K562 (cell line): Measurements from ENCODE around the gene PPAN. TPM values are rescaled to one million over a fixed set of nuclear protein-coding genes. Genes with fewer than 3 reads are reported as not detected.

Experiments
- BCOR ChIP-seq: fragments of 450-650 bp; IDR thresholded peaks from 2 replicates; pipeline ENCODE4 v1.6.1; 2016
- CSDE1 ChIP-seq, 2 experiments: fragments of 450-650 bp; IDR thresholded peaks; 2 replicates each; pipeline ENCODE4 v1.6.1; 2016; ENCODE audit warnings: mild to moderate bottlenecking in 1 of 2
- FIP1L1 ChIP-seq: fragments of 200-400 bp; formaldehyde crosslinking; IDR thresholded peaks from 2 replicates; pipeline ENCODE4 v1.6.1; 2018; ENCODE audit warnings: mild to moderate bottlenecking, low read depth, low read length; ENCODE audit not compliant: poor library complexity, severe bottlenecking
- GTF2A2 ChIP-seq: IDR thresholded peaks from 2 replicates; pipeline ENCODE4 v1.6.1; 2016; ENCODE audit warnings: mild to moderate bottlenecking, missing genetic modification characterization, missing compliant biosample characterization
- KDM1A ChIP-seq, 2 experiments: fragments of 450-650 bp; IDR thresholded peaks; 2 replicates each; pipeline ENCODE4 v1.6.1; 2016; ENCODE audit warnings: mild to moderate bottlenecking in 2 of 2
- MBD2 ChIP-seq: sonication (generic); IDR thresholded peaks from 2 replicates; pipeline ENCODE4 v1.6.1; 2016; ENCODE audit warnings: low read depth, borderline replicate concordance
- MTA3 ChIP-seq: fragments of 450-650 bp; formaldehyde crosslinking; IDR thresholded peaks from 2 replicates; pipeline ENCODE4 v1.6.1; 2017; ENCODE audit warnings: mild to moderate bottlenecking, borderline replicate concordance
- PTRF ChIP-seq: fragments of 450-650 bp; IDR thresholded peaks from 2 replicates; pipeline ENCODE4 v1.6.1; 2016; ENCODE audit warnings: mild to moderate bottlenecking, missing genetic modification characterization, missing compliant biosample characterization
- ZSCAN32 ChIP-seq: fragments of 450-650 bp; formaldehyde crosslinking; IDR thresholded peaks from 2 replicates; pipeline ENCODE4 v1.4.0; 2020; ENCODE audit warnings: mild to moderate bottlenecking, moderate library complexity
- polyA plus RNA-seq, 8 experiments: library from polyadenylated mRNA; depleted of rRNA in 4 of 8; stranded (reverse) in 5 of 8; unstranded in 3 of 8; fragments of >200 nt; fragmentation: Nextera tagmentation in 2 of 8; fragmentation: Illumina TruSeq in 1 of 8; extraction: Ambion mirVana in 2 of 8; extraction: Trizol in 1 of 8; gene quantifications; 2 replicates each; pipeline versions ENCODE4 v1.2.1 to v1.2.3, GENCODE V29; 2011 to 2014; ENCODE audit warnings: inconsistent platforms in 1 of 8, missing spikeins in 1 of 8
- total RNA-seq, 7 experiments: library from RNA; depleted of rRNA in 6 of 7; stranded (reverse); fragments of >200 nt in 6 of 7; fragmentation: Illumina TruSeq in 2 of 7; extraction: Trizol in 2 of 7; gene quantifications; 2 replicates each; pipeline versions ENCODE4 v1.2.1 to v1.2.3, GENCODE V29; 2011 to 2021; ENCODE audit warnings: low replicate concordance in 1 of 7
- TF ChIP-seq, protein P1 (sequence below), 2 experiments: fragments of 450-650 bp; IDR thresholded peaks; 2 replicates each; pipeline ENCODE4 v1.6.1; 2016; ENCODE audit warnings: mild to moderate bottlenecking in 2 of 2, borderline replicate concordance in 1 of 2, low read depth in 1 of 2, moderate library complexity in 1 of 2
- TF ChIP-seq, protein P2 (sequence below): sonication (generic); formaldehyde crosslinking; IDR thresholded peaks from 2 replicates; pipeline ENCODE4 v1.8.1; 2023; ENCODE audit warnings: mild to moderate bottlenecking, missing genetic modification reagents

The PPAN gene
- total and polyA plus RNA-seq, 9 of the 15 experiments (the other 6 are each of a cell fraction or from before 2014, with no cell fraction given) = 2.2 to 129 (median 59.1) TPM

DNA sequence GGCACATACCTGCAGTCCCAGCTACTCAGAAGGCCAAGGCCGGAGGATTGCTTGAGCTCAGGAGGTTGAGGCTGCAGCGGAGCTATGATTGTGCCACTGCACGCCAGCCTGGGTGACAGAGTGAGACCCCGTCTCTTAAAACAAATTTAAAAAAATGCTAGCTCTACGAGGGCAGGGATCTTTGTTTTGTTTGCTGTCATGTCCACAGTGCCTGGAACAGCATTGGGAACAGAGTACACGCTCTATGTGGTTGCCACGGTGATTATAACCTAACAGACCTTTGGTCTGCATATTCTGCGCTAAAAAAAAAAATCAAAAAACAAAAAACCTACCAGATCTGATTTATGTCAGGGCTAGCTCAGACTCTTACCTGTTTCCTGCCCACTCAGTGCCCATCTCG lies 22.3 kb upstream of the PPAN start (continued):
- TF ChIP-seq, protein P1, sequence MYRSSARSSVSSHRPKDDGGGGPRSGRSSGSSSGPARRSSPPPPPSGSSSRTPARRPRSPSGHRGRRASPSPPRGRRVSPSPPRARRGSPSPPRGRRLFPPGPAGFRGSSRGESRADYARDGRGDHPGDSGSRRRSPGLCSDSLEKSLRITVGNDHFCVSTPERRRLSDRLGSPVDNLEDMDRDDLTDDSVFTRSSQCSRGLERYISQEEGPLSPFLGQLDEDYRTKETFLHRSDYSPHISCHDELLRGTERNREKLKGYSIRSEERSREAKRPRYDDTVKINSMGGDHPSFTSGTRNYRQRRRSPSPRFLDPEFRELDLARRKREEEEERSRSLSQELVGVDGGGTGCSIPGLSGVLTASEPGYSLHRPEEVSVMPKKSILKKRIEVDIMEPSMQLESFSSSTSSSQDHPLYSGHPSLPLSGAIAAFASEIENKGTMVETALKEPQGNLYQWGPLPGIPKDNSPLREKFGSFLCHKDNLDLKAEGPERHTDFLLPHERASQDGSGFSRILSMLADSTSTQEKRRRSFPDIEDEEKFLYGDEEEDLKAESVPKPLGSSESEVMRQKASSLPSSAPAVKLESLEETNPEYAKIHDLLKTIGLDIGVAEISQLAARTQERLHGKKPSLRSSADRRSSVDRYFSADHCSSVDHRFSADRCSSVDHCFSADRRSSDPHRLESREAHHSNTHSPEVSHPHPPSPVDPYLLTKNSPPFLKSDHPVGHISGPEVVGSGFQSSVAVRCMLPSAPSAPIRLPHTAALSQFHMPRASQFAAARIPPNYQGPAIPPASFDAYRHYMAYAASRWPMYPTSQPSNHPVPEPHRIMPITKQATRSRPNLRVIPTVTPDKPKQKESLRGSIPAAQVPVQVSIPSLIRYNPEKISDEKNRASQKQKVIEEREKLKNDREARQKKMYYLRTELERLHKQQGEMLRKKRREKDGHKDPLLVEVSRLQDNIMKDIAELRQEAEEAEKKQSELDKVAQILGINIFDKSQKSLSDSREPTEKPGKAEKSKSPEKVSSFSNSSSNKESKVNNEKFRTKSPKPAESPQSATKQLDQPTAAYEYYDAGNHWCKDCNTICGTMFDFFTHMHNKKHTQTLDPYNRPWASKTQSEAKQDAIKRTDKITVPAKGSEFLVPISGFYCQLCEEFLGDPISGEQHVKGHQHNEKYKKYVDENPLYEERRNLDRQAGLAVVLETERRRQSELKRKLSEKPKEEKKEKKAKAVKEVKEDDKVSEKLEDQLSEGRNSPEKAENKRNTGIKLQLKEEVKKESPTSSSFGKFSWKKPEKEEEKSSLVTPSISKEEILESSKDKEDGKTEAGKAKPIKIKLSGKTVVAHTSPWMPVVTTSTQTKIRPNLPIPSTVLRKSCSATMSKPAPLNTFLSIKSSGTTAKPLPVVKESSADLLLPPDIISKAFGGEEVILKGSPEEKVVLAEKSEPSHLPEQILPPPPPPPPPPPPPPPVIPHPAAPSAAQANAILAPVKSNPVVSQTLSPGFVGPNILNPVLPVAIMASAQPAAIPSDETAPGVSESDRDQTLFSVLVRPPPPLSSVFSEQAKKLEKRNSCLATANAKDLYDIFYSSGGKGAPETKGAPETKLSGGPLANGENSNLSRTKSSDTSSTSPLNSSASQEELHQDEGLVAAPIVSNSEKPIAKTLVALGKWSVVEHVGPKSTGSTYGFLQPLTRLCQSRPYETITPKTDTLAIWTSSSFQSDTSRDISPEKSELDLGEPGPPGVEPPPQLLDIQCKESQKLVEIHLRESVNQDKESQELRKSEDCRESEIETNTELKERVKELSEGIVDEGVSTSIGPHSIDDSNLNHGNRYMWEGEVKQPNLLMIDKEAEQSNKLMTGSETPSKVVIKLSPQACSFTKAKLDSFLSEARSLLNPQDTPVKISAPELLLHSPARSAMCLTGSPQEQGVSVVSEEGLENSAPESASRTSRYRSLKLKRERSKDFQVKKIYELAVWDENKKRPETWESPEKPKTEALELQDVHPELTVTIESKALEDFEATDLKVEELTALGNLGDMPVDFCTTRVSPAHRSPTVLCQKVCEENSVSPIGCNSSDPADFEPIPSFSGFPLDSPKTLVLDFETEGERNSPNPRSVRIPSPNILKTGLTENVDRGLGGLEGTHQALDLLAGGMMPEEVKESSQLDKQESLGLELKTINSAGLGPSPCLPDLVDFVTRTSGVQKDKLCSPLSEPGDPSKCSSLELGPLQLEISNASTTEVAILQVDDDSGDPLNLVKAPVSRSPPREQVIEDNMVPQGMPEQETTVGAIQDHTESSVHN (IDR thresholded peaks at IDR 0.05; ENCODE audit: borderline replicate concordance in 1 of 2, low read depth in 1 of 2) = no peak
- TF ChIP-seq ZSCAN32 (CRISPR knock-in tag) (no peak), GTF2A2 (tag) (no peak), PTRF (tag) (no peak), MBD2 (no peak), CSDE1 (IDR thresholded peaks at IDR 0.05) (no peak), FIP1L1 (no peak), MTA3 (no peak), BCOR (0 out of 2 replicates have a peak, but pooled peaks have one; percentile 39), KDM1A (IDR thresholded peaks at IDR 0.05) (no peak)
- TF ChIP-seq, protein P2, sequence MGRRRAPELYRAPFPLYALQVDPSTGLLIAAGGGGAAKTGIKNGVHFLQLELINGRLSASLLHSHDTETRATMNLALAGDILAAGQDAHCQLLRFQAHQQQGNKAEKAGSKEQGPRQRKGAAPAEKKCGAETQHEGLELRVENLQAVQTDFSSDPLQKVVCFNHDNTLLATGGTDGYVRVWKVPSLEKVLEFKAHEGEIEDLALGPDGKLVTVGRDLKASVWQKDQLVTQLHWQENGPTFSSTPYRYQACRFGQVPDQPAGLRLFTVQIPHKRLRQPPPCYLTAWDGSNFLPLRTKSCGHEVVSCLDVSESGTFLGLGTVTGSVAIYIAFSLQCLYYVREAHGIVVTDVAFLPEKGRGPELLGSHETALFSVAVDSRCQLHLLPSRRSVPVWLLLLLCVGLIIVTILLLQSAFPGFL (CRISPR knock-in tag) = no peak
